ENCODE data around the gene UBR3.

UBR3 gene

DNA sequence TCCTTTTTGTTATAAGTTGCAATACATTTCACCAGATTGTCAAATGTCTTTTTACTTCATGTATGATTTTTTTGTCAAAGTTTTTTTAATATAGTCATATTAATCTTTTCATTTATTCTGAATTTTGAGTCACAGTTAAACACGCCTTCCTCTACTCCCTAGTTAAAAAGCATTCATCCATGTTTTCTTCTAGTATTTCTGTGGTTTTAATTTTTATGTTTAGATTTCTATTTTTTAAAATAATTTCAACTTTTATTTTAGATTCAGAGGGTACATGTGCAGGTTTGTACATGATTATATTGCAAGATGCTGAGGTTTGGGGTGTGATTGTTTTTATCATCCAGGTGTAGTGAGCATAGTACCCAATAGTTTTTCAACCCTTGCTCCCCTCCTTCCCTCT, 204.0 kb downstream of the UBR3 start:
- no peaks in the 10 kb centered on the region for H3K4me1 ChIP-seq (ENCODE audit: control insufficient read depth, insufficient read depth, low read length)
- WGBS, 2 experiments = no CpG with 5 or more reads among the region's 1 CpG
- H3K9me3 ChIP-seq (ENCODE audit: control insufficient read depth, low read length) = no peaks in the 10 kb centered on the region
- no peaks in the 10 kb centered on the region for H3K27me3 ChIP-seq (ENCODE audit: control insufficient read depth, insufficient read depth, low read length, poor library complexity, severe bottlenecking)
- no peak overlapping the region for H3K4me3 ChIP-seq (ENCODE audit: insufficient read depth, low read depth, low read length)
- H3K36me3 ChIP-seq (ENCODE audit: control insufficient read depth, insufficient read depth, low read length) = no peaks in the 10 kb centered on the region
- no peak overlapping the region for H3K27ac ChIP-seq (ENCODE audit: insufficient read depth, low read depth, low read length, poor library complexity, severe bottlenecking)

DNA sequence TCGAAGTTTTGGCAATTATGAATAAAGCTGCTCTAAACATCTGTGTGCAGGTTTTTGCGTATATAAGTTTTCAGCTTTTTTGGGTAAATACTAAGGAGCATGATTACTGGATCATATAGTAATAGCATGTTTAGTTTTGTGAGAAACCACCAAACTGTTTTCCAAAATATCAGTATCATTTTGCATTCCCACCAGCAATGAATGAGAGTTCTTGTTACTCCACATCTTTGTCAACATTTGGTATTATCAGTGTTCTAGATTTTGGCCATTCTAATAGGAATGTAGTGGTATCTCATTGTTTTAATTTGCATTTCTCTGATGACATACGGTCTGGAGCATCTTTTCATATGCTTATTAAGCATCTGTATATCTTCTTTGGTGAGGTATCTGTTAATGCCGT, 207.3 kb downstream of the UBR3 start:
- Histone ChIP-seq H3K9me3 (ENCODE audit: control insufficient read depth, low read length) (no peaks in the 10 kb centered on the region), H3K27ac (ENCODE audit: insufficient read depth, low read depth, low read length, poor library complexity, severe bottlenecking) (no peak overlapping the region), H3K27me3 (ENCODE audit: control insufficient read depth, insufficient read depth, low read length, poor library complexity, severe bottlenecking) (no peaks in the 10 kb centered on the region), H3K4me3 (ENCODE audit: insufficient read depth, low read depth, low read length) (no peak overlapping the region), H3K4me1 (ENCODE audit: control insufficient read depth, insufficient read depth, low read length) (no peaks in the 10 kb centered on the region), H3K36me3 (ENCODE audit: control insufficient read depth, insufficient read depth, low read length) (no peaks in the 10 kb centered on the region)
- 71 to 97% methylated on average over 3 to 4 of the region's 4 CpGs for WGBS, 2 experiments

- Histone ChIP-seq H3K27ac (ENCODE audit: insufficient read depth, low read depth, low read length, poor library complexity, severe bottlenecking) (no peak overlapping the region), H3K9me3 (ENCODE audit: control insufficient read depth, low read length) (no peaks in the 10 kb centered on the region), H3K4me3 (ENCODE audit: insufficient read depth, low read depth, low read length) (no peak overlapping the region), H3K36me3 (ENCODE audit: control insufficient read depth, insufficient read depth, low read length) (no peaks in the 10 kb centered on the region), H3K27me3 (ENCODE audit: control insufficient read depth, insufficient read depth, low read length, poor library complexity, severe bottlenecking) (no peaks in the 10 kb centered on the region), H3K4me1 (ENCODE audit: control insufficient read depth, insufficient read depth, low read length) (no peaks in the 10 kb centered on the region)
- WGBS, 2 experiments = 90 to 94% methylated on average over 4 of the region's 4 CpGs
Measured at GRCh38 chr2:170038734-170039133, 211.5 kb downstream of the UBR3 start.

GRCh38 chr2:170039401-170040172, 212.3 kb downstream of the UBR3 start:
- 91 to 92% methylated on average over 2 of the region's 2 CpGs for WGBS, 2 experiments
- Histone ChIP-seq H3K9me3 (ENCODE audit: control insufficient read depth, low read length) (no peaks in the 10 kb centered on the region), H3K27ac (ENCODE audit: insufficient read depth, low read depth, low read length, poor library complexity, severe bottlenecking) (no peak overlapping the region), H3K27me3 (ENCODE audit: control insufficient read depth, insufficient read depth, low read length, poor library complexity, severe bottlenecking) (no peaks in the 10 kb centered on the region), H3K4me3 (ENCODE audit: insufficient read depth, low read depth, low read length) (no peak overlapping the region), H3K4me1 (ENCODE audit: control insufficient read depth, insufficient read depth, low read length) (no peaks in the 10 kb centered on the region), H3K36me3 (ENCODE audit: control insufficient read depth, insufficient read depth, low read length) (no peaks in the 10 kb centered on the region)

GRCh38 chr2:170044751-170045478, 217.7 kb downstream of the UBR3 start:
- H3K36me3 ChIP-seq (ENCODE audit: control insufficient read depth, insufficient read depth, low read length) = no peaks in the 10 kb centered on the region
- 82 to 87% methylated on average over 3 of the region's 3 CpGs for WGBS, 2 experiments
- no peak overlapping the region for H3K4me3 ChIP-seq (ENCODE audit: insufficient read depth, low read depth, low read length)
- no peak overlapping the region for H3K27ac ChIP-seq (ENCODE audit: insufficient read depth, low read depth, low read length, poor library complexity, severe bottlenecking)
- H3K27me3 ChIP-seq (ENCODE audit: control insufficient read depth, insufficient read depth, low read length, poor library complexity, severe bottlenecking) = no peaks in the 10 kb centered on the region
- H3K4me1 ChIP-seq (ENCODE audit: control insufficient read depth, insufficient read depth, low read length) = no peaks in the 10 kb centered on the region
- no peaks in the 10 kb centered on the region for H3K9me3 ChIP-seq (ENCODE audit: control insufficient read depth, low read length)

- no peaks in the 10 kb centered on the region for H3K27me3 ChIP-seq (ENCODE audit: control insufficient read depth, insufficient read depth, low read length, poor library complexity, severe bottlenecking)
- WGBS, 2 experiments = 95 to 100% methylated on average over 2 to 3 of the region's 3 CpGs
- H3K27ac ChIP-seq (ENCODE audit: insufficient read depth, low read depth, low read length, poor library complexity, severe bottlenecking) = no peak overlapping the region
- H3K4me3 ChIP-seq (ENCODE audit: insufficient read depth, low read depth, low read length) = no peak overlapping the region
- no peaks in the 10 kb centered on the region for H3K9me3 ChIP-seq (ENCODE audit: control insufficient read depth, low read length)
- H3K36me3 ChIP-seq (ENCODE audit: control insufficient read depth, insufficient read depth, low read length) = no peaks in the 10 kb centered on the region
- H3K4me1 ChIP-seq (ENCODE audit: control insufficient read depth, insufficient read depth, low read length) = no peaks in the 10 kb centered on the region
Measured at GRCh38 chr2:170047331-170048065, 220.2 kb downstream of the UBR3 start.

DNA sequence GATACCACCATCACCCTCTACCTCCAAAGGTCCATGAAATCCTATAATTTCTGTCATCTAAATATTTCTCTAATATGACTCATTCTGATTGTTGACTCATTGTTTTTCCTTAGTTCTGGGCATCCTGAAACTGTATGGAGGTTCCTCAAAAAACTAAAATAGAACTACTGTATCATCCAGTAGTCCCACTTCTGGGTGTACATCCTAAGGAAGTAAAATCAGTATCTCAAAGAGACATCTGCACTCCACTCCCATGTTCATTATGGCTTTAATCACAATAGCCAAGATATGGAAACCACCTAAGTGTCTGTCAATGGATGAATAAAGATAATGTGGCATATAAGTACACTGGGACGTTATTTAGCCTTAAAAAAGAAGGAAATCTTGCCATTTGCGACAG, 224.9 kb downstream of the UBR3 start:
- Histone ChIP-seq H3K36me3 (ENCODE audit: control insufficient read depth, insufficient read depth, low read length) (no peaks in the 10 kb centered on the region), H3K9me3 (ENCODE audit: control insufficient read depth, low read length) (no peaks in the 10 kb centered on the region), H3K27me3 (ENCODE audit: control insufficient read depth, insufficient read depth, low read length, poor library complexity, severe bottlenecking) (no peaks in the 10 kb centered on the region), H3K4me1 (ENCODE audit: control insufficient read depth, insufficient read depth, low read length) (no peaks in the 10 kb centered on the region), H3K4me3 (ENCODE audit: insufficient read depth, low read depth, low read length) (no peak overlapping the region), H3K27ac (ENCODE audit: insufficient read depth, low read depth, low read length, poor library complexity, severe bottlenecking) (no peak overlapping the region)
- 93 to 100% methylated on average over 2 of the region's 2 CpGs for WGBS, 2 experiments

DNA sequence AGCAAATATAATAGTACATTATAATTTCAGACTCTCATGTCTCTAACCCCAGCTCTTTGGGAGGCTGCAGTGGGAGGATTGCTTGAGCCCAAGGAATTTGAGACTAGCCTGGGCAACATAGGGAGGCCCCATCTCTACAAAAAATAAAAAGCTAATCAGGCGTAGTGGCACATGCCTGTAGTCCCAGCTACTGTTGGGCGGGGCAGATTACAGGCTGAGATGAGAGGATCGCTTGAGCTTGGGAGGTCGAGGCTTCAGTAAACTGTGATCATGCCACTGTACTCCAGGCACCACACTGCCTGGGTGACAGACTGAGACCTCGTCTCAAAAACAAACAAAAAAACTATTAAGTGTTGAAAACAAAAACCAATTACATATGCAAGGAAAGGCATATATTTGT, 227.7 kb downstream of the UBR3 start:
- no peak overlapping the region for H3K27ac ChIP-seq (ENCODE audit: insufficient read depth, low read depth, low read length, poor library complexity, severe bottlenecking)
- H3K4me3 ChIP-seq (ENCODE audit: insufficient read depth, low read depth, low read length) = no peak overlapping the region
- WGBS, 2 experiments = 91 to 93% methylated on average over 4 to 5 of the region's 5 CpGs
- no peaks in the 10 kb centered on the region for H3K9me3 ChIP-seq (ENCODE audit: control insufficient read depth, low read length)
- H3K27me3 ChIP-seq (ENCODE audit: control insufficient read depth, insufficient read depth, low read length, poor library complexity, severe bottlenecking) = no peaks in the 10 kb centered on the region
- no peaks in the 10 kb centered on the region for H3K4me1 ChIP-seq (ENCODE audit: control insufficient read depth, insufficient read depth, low read length)
- no peaks in the 10 kb centered on the region for H3K36me3 ChIP-seq (ENCODE audit: control insufficient read depth, insufficient read depth, low read length)

- H3K4me3 ChIP-seq (ENCODE audit: insufficient read depth, low read depth, low read length) = no peak overlapping the region
- WGBS, 2 experiments = 57 to 63% methylated on average over 1 of the region's 1 CpG
- no peaks in the 10 kb centered on the region for H3K27me3 ChIP-seq (ENCODE audit: control insufficient read depth, insufficient read depth, low read length, poor library complexity, severe bottlenecking)
- no peaks in the 10 kb centered on the region for H3K9me3 ChIP-seq (ENCODE audit: control insufficient read depth, low read length)
- H3K4me1 ChIP-seq (ENCODE audit: control insufficient read depth, insufficient read depth, low read length) = no peaks in the 10 kb centered on the region
- no peak overlapping the region for H3K27ac ChIP-seq (ENCODE audit: insufficient read depth, low read depth, low read length, poor library complexity, severe bottlenecking)
- H3K36me3 ChIP-seq (ENCODE audit: control insufficient read depth, insufficient read depth, low read length) = no peaks in the 10 kb centered on the region
Measured at GRCh38 chr2:170056900-170057299, 229.6 kb downstream of the UBR3 start.

All from ectodermal cell (in vitro differentiated cells).